ENCODE results near the gene TACC3. TPM values are rescaled to one million over a fixed set of nuclear protein-coding genes. Genes with fewer than 3 reads are reported as not detected.

Gene TACC3
- total and polyA plus RNA-seq, 9 donors = 2.1 to 10.4 (median 6.0) TPM

GRCh38 chr4:1735215-1735614, 13.9 kb downstream of the TACC3 start:
- Histone ChIP-seq H3K4me3 (no peak overlapping the region), H3K4me1 (ENCODE audit: insufficient read depth) (no peaks in the 10 kb centered on the region), H3K27ac (no peak overlapping the region), H3K9me3 (no peaks in the 10 kb centered on the region), H3K36me3 (no peaks in the 10 kb centered on the region), H3K27me3 (no peaks in the 10 kb centered on the region)
- WGBS, 3 donors = 89 to 96% (median 92%) methylated on average over 19 to 20 of the region's 20 CpGs
- intact Hi-C loops (cut with DNase I) = no loop called here
- TF ChIP-seq POLR2A (IDR thresholded peaks at IDR 0.05) (no peak), EP300 (IDR thresholded peaks at IDR 0.05) (no peak), CTCF (IDR thresholded peaks at IDR 0.05) (no peak)
- no peak for DNase-seq

- H3K36me3 ChIP-seq = no peaks in the 10 kb centered on the region
- no peak for DNase-seq
- WGBS, 3 donors = 94 to 97% (median 97%) methylated on average over 13 of the region's 13 CpGs
These were observed 15.5 kb downstream of the TACC3 start for GRCh38 chr4:1736812-1737211.

GRCh38 chr4:1737666-1738065, 16.3 kb downstream of the TACC3 start:
- intact Hi-C loops (cut with DNase I) = no loop called here
- no peaks in the 10 kb centered on the region for H3K4me1 ChIP-seq (ENCODE audit: insufficient read depth)
- H3K36me3 ChIP-seq = no peaks in the 10 kb centered on the region
- WGBS, 3 donors = 96 to 98% (median 98%) methylated on average over 13 to 15 of the region's 15 CpGs
- no peaks in the 10 kb centered on the region for H3K27me3 ChIP-seq
- no peak for DNase-seq
- H3K9me3 ChIP-seq = no peaks in the 10 kb centered on the region
- no peak overlapping the region for H3K4me3 ChIP-seq
- no peak for TF ChIP-seq CTCF (IDR thresholded peaks at IDR 0.05)
- no peak for TF ChIP-seq EP300 (IDR thresholded peaks at IDR 0.05)
- TF ChIP-seq POLR2A (IDR thresholded peaks at IDR 0.05) = no peak
- no peak overlapping the region for H3K27ac ChIP-seq

More at GRCh38 chr4:1736812-1737211, 15.5 kb downstream of the TACC3 start:
- Histone ChIP-seq H3K27me3 (no peaks in the 10 kb centered on the region), H3K4me1 (ENCODE audit: insufficient read depth) (no peaks in the 10 kb centered on the region), H3K27ac (no peak overlapping the region), H3K4me3 (no peak overlapping the region), H3K9me3 (no peaks in the 10 kb centered on the region)
- intact Hi-C loops (cut with DNase I) = no loop called here
- no peak for TF ChIP-seq POLR2A (IDR thresholded peaks at IDR 0.05)
- TF ChIP-seq EP300 (IDR thresholded peaks at IDR 0.05) = no peak
- TF ChIP-seq CTCF (IDR thresholded peaks at IDR 0.05) = no peak

GRCh38 chr4:1738410-1738809, 17.1 kb downstream of the TACC3 start:
- TF ChIP-seq CTCF (IDR thresholded peaks at IDR 0.05) (no peak), EP300 (IDR thresholded peaks at IDR 0.05) (no peak), POLR2A (IDR thresholded peaks at IDR 0.05) (no peak)
- 96 to 97% (median 96%) methylated on average over 4 of the region's 4 CpGs for WGBS, 3 donors

More at GRCh38 chr4:1738410-1738809, 17.1 kb downstream of the TACC3 start:
- Histone ChIP-seq H3K27me3 (no peaks in the 10 kb centered on the region), H3K27ac (no peak overlapping the region), H3K36me3 (no peaks in the 10 kb centered on the region), H3K4me1 (ENCODE audit: insufficient read depth) (no peaks in the 10 kb centered on the region), H3K9me3 (no peaks in the 10 kb centered on the region), H3K4me3 (no peak overlapping the region)
- intact Hi-C loops (cut with DNase I) = no loop called here
- no peak for DNase-seq
